Ishikawa (cell line): Measurements from ENCODE around the gene NPPA.

Experiments used
- CEBPB ChIP-seq: IDR thresholded peaks from 2 replicates; pipeline ENCODE4 v1.6.1; 2012
- CREB1 ChIP-seq: IDR thresholded peaks from 2 replicates; pipeline ENCODE4 v1.6.1; 2012; ENCODE audit warnings: low read depth
- EGR1 ChIP-seq: IDR thresholded peaks from 2 replicates; pipeline ENCODE4 v1.6.1; 2012
- EP300 ChIP-seq: IDR thresholded peaks from 2 replicates; pipeline ENCODE4 v1.6.1; 2012; ENCODE audit warnings: borderline replicate concordance
- FOXM1 ChIP-seq: IDR thresholded peaks from 2 replicates; pipeline ENCODE4 v1.6.1; 2012; ENCODE audit warnings: low read depth, borderline replicate concordance
- MAX ChIP-seq: IDR thresholded peaks from 2 replicates; pipeline ENCODE4 v1.6.1; 2012
- NFIC ChIP-seq: IDR thresholded peaks from 2 replicates; pipeline ENCODE4 v1.6.1; 2012
- RAD21 ChIP-seq: IDR thresholded peaks from 2 replicates; pipeline ENCODE4 v1.6.1; 2012; ENCODE audit warnings: low read depth
- REST ChIP-seq: IDR thresholded peaks from 2 replicates; pipeline ENCODE4 v1.6.1; 2012; ENCODE audit warnings: low read depth, mild to moderate bottlenecking
- TAF1 ChIP-seq: IDR thresholded peaks from 2 replicates; pipeline ENCODE4 v1.6.1; 2012; ENCODE audit warnings: low read depth, mild to moderate bottlenecking
- TCF12 ChIP-seq: IDR thresholded peaks from 2 replicates; pipeline ENCODE4 v1.6.1; 2012; ENCODE audit warnings: low read depth
- TEAD4 ChIP-seq: IDR thresholded peaks from 2 replicates; pipeline ENCODE4 v1.6.1; 2012
- YY1 ChIP-seq: IDR thresholded peaks from 2 replicates; pipeline ENCODE4 v1.6.1; 2012; ENCODE audit warnings: low read depth
- ZBTB7A ChIP-seq: IDR thresholded peaks from 2 replicates; pipeline ENCODE4 v1.6.1; 2012; ENCODE audit warnings: low read depth
- TF ChIP-seq, protein P1 (sequence below): IDR thresholded peaks from 2 replicates; pipeline ENCODE4 v1.6.1; 2012

The NPPA gene

GRCh38 chr1:11858613-11858967, 11.0 kb upstream of the NPPA start, which contains the start of gene NPPB:
Gene NPPB (minus strand): TSS chr1:11858945. CDS start chr1:11858833, 112 bp downstream.
- TF ChIP-seq TCF12 (no peak), FOXM1 (no peak), MAX (no peak), EP300 (no peak), YY1 (no peak), ZBTB7A (no peak)

DNA sequence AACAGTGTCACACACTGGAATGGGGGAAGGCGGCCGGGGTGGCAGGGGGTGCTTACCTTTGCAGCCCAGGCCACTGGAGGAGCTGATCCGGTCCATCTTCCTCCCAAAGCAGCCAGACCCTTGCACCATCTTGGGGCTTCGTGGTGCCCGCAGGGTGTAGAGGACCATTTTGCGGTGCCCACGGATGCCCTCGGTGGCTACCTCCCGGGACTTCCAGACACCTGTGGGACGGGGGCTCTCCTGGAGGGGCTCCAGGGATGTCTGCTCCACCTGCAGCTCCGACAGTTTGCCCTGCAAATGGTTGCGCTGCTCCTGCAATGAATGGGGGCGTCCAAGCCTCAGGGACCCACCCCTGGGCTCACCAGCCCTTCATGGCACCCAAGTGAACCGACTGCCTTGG, 10.6 kb upstream of the NPPA start:
- TF ChIP-seq TEAD4 (no peak), MAX (no peak), REST (no peak), YY1 (no peak), EP300 (no peak), TCF12 (no peak), CREB1 (no peak)

DNA sequence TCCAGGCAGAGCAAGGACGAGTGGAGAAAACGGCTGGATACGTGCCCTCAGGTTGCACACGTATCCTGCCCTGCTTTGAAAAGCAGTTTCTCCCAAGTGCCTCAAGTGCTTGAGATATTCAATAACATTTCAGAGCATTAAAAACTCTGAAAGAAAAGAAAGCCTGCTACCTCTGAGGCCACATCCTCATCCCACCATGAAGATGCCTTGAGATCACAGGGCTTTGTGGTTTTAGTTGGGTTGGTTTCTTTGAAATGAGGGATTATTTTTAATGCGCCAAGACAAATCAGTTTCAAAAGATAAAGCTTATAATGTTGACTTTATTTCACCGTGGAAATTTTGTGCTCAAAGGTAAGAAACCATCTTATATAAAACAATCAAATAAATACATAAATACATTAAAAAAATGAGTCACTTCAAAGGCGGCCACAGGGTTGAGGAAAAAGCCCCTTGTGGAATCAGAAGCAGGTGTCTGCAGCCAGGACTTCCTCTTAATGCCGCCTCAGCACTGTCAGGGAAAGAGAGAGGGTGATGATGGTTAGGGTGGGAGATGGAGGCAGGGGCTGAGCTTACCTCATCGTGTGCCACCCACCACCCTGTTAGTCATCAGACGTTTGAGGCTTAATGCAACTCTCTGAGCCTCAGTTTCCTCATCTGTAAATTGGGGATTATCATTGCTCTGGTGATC, 9.7 kb upstream of the NPPA start:
- TF ChIP-seq MAX (no peak), YY1 (no peak), ZBTB7A (no peak), FOXM1 (no peak), EP300 (no peak), EGR1 (no peak), TCF12 (no peak), REST (no peak), CEBPB (no peak), NFIC (no peak), TAF1 (no peak), RAD21 (no peak), CREB1 (no peak), TEAD4 (no peak)
- TF ChIP-seq, protein P1, sequence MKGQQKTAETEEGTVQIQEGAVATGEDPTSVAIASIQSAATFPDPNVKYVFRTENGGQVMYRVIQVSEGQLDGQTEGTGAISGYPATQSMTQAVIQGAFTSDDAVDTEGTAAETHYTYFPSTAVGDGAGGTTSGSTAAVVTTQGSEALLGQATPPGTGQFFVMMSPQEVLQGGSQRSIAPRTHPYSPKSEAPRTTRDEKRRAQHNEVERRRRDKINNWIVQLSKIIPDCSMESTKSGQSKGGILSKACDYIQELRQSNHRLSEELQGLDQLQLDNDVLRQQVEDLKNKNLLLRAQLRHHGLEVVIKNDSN = no peak

- TF ChIP-seq, protein P1 = no peak
- TF ChIP-seq TAF1 (no peak), NFIC (no peak), REST (no peak), TCF12 (no peak), EGR1 (no peak), MAX (no peak)
Observed at GRCh38 chr1:11856698-11857097, 9.1 kb upstream of the NPPA start.
